CD14-positive monocyte (primary cell): ENCODE measurements around the gene DPH1. TPM values are rescaled to one million over a fixed set of nuclear protein-coding genes. Genes with fewer than 3 reads are reported as not detected.

Experiments used
- DNase-seq, 3 donors: peaks; one replicate each; pipeline ENCODE4 v3.0.0-alpha.2; 2011 to 2022
- H2AFZ ChIP-seq: 2 replicates; pipeline ENCODE4 v1.6.0; 2012; ENCODE audit warnings: mild to moderate bottlenecking, low read depth, low read length, inconsistent platforms; ENCODE audit not compliant: insufficient read depth, poor library complexity, severe bottlenecking
- H3K27ac ChIP-seq, 2 donors: 1 replicate in 1 of 2; 2 replicates in 1 of 2; pipeline ENCODE4 v1.5.1; 2012 to 2013; ENCODE audit warnings: low read length in 2 of 2, control low read depth in 1 of 2, inconsistent platforms in 1 of 2, low read depth in 1 of 2, mild to moderate bottlenecking in 1 of 2
- H3K27me3 ChIP-seq, 2 donors: one replicate each; pipeline versions ENCODE4 v1.6.0 to v1.6.1; 2011 to 2013; ENCODE audit warnings: low read length in 2 of 2; ENCODE audit not compliant: control insufficient read depth in 2 of 2, insufficient read depth in 2 of 2
- H3K36me3 ChIP-seq, 2 donors: replicated peaks in 1 of 2; 1 replicate in 1 of 2; 2 replicates in 1 of 2; pipeline versions ENCODE4 v1.5.1 to v1.6.1; 2012 to 2013; ENCODE audit warnings: low read length in 2 of 2, control low read depth in 1 of 2, inconsistent platforms in 1 of 2, mild to moderate bottlenecking in 1 of 2; ENCODE audit not compliant: insufficient read depth in 2 of 2, control insufficient read depth in 1 of 2
- H3K4me1 ChIP-seq, 2 donors: 1 replicate in 1 of 2; 2 replicates in 1 of 2; pipeline versions ENCODE4 v1.5.1 to v1.6.1; 2012 to 2013; ENCODE audit warnings: low read length in 2 of 2, control low read depth in 1 of 2, inconsistent platforms in 1 of 2, mild to moderate bottlenecking in 1 of 2, moderate library complexity in 1 of 2; ENCODE audit not compliant: insufficient read depth in 2 of 2, control insufficient read depth in 1 of 2
- H3K4me2 ChIP-seq: replicated peaks from 2 replicates; pipeline ENCODE3; 2012; ENCODE audit warnings: low read length, moderate library complexity, mild to moderate bottlenecking; ENCODE audit not compliant: poor library complexity, severe bottlenecking; ENCODE audit errors: extremely low read depth
- H3K4me3 ChIP-seq, 3 experiments: fragments of 200-600 bp in 1 of 3; sonication (generic) in 1 of 3; replicated peaks in 1 of 3; 1 replicate in 2 of 3; 2 replicates in 1 of 3; pipeline ENCODE4 v1.5.1; 2011 to 2013; ENCODE audit warnings: low read length in 3 of 3, mild to moderate bottlenecking in 3 of 3, control low read depth in 2 of 3, low read depth in 2 of 3, inconsistent platforms in 1 of 3, moderate library complexity in 1 of 3
- H3K79me2 ChIP-seq: 2 replicates; pipeline ENCODE4 v1.6.0; 2012; ENCODE audit warnings: mild to moderate bottlenecking, control low read depth, inconsistent platforms, low read length, moderate library complexity; ENCODE audit not compliant: insufficient read depth
- H3K9ac ChIP-seq: 2 replicates; pipeline ENCODE4 v1.6.0; 2017; ENCODE audit warnings: low read length, mild to moderate bottlenecking; ENCODE audit not compliant: insufficient read depth, poor library complexity, severe bottlenecking
- H3K9me3 ChIP-seq, 2 donors: replicated peaks in 1 of 2; 1 replicate in 1 of 2; 2 replicates in 1 of 2; pipeline versions ENCODE4 v1.5.1 to v1.6.1; 2012 to 2013; ENCODE audit warnings: low read length in 2 of 2, control low read depth in 1 of 2; ENCODE audit not compliant: control insufficient read depth in 1 of 2, insufficient read depth in 1 of 2
- H4K20me1 ChIP-seq: 2 replicates; pipeline ENCODE4 v1.6.0; 2012; ENCODE audit warnings: mild to moderate bottlenecking, low read length, control low read depth, moderate library complexity; ENCODE audit not compliant: insufficient read depth
- H3K27ac Mint-ChIP-seq, 7 donors: one replicate each; pipeline ENCODE4 v1.8.0; 2020; ENCODE audit warnings: mild to moderate bottlenecking in 7 of 7, mixed read lengths in 7 of 7, moderate library complexity in 6 of 7, inconsistent platforms in 2 of 7
- H3K27me3 Mint-ChIP-seq, 3 donors: one replicate each; pipeline ENCODE4 v1.8.0; 2021 to 2022; ENCODE audit warnings: low read depth in 3 of 3, mild to moderate bottlenecking in 3 of 3, mixed read lengths in 3 of 3, moderate library complexity in 3 of 3, inconsistent platforms in 1 of 3
- H3K36me3 Mint-ChIP-seq, 2 donors: one replicate each; pipeline ENCODE4 v1.8.0; 2020; ENCODE audit warnings: mixed read lengths in 2 of 2, inconsistent platforms in 1 of 2, mild to moderate bottlenecking in 1 of 2
- H3K4me1 Mint-ChIP-seq: one replicate; pipeline ENCODE4 v1.8.0; 2020; ENCODE audit warnings: mild to moderate bottlenecking, mixed read lengths
- H3K4me3 Mint-ChIP-seq, 2 donors: one replicate each; pipeline ENCODE4 v1.8.0; 2020; ENCODE audit warnings: mild to moderate bottlenecking in 2 of 2, mixed read lengths in 2 of 2, moderate library complexity in 1 of 2
- H3K9me3 Mint-ChIP-seq, 7 donors: one replicate each; pipeline ENCODE4 v1.8.0; 2020 to 2022; ENCODE audit warnings: mixed read lengths in 7 of 7, mild to moderate bottlenecking in 6 of 7, moderate library complexity in 6 of 7, inconsistent platforms in 2 of 7
- WGBS: methylation state at CpG from one replicate; pipeline ENCODE4 v1.1.5; 2013; ENCODE audit warnings: missing lambda C conversion rate; ENCODE audit not compliant: insufficient coverage; 5-methylcytosine and 5-hydroxymethylcytosine counted together
- intact Hi-C, 2 donors: fragments of 100-400 bp; cut with micrococcal nuclease; formaldehyde crosslinking; loops; one replicate each; pipeline versions ENCODE4 v1.15.0 to v1.15.1; 2023
- polyA plus RNA-seq, 3 donors: library from polyadenylated mRNA; depleted of rRNA in 1 of 3; unstranded in 2 of 3; stranded (reverse) in 1 of 3; fragments of 300-500 nt in 2 of 3; fragments of >200 nt in 1 of 3; fragmentation: Illumina TruSeq in 2 of 3; gene quantifications; 1 replicate in 2 of 3; 2 replicates in 1 of 3; pipeline ENCODE4 v1.2.3, GENCODE V29; 2012 to 2021
- TF ChIP-seq, protein P1 (sequence below): fragments of 200-600 bp; IDR thresholded peaks from one replicate; pipeline ENCODE4 v1.8.0; 2022; ENCODE audit warnings: antibody characterized with exemption, mild to moderate bottlenecking

Gene DPH1
- polyA plus RNA-seq, 3 donors, result 7.5 to 29.4 (median 9.3) TPM

- Histone ChIP-seq H3K79me2 (no peaks in the 10 kb centered on the region), H3K4me3 (no peak overlapping the region), H3K4me2 (no peak overlapping the region), H3K27ac (no peak overlapping the region), H4K20me1 (no peaks in the 10 kb centered on the region), H3K36me3 (no peaks in the 10 kb centered on the region), H2AFZ (no peak overlapping the region), H3K27me3 (peaks cover 5 to 21% of the 10 kb centered on the region in 2 donors), H3K9me3 (no peaks in the 10 kb centered on the region), H3K9ac (no peak overlapping the region), H3K4me1 (no peaks in the 10 kb centered on the region)
- H3K4me1 Mint-ChIP-seq, result no peaks in the 10 kb centered on the region
- TF ChIP-seq, protein P1, sequence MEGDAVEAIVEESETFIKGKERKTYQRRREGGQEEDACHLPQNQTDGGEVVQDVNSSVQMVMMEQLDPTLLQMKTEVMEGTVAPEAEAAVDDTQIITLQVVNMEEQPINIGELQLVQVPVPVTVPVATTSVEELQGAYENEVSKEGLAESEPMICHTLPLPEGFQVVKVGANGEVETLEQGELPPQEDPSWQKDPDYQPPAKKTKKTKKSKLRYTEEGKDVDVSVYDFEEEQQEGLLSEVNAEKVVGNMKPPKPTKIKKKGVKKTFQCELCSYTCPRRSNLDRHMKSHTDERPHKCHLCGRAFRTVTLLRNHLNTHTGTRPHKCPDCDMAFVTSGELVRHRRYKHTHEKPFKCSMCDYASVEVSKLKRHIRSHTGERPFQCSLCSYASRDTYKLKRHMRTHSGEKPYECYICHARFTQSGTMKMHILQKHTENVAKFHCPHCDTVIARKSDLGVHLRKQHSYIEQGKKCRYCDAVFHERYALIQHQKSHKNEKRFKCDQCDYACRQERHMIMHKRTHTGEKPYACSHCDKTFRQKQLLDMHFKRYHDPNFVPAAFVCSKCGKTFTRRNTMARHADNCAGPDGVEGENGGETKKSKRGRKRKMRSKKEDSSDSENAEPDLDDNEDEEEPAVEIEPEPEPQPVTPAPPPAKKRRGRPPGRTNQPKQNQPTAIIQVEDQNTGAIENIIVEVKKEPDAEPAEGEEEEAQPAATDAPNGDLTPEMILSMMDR, result no peak
- peaks cover 32 to 56% (median 33%) of the 10 kb centered on the region in 3 donors for H3K27me3 Mint-ChIP-seq
- intact Hi-C loops, result no loop called here
- WGBS, result 95% methylated on average over 9 of the region's 10 CpGs
- H3K9me3 Mint-ChIP-seq, result peaks cover 0 to 6% (median 0%) of the 10 kb centered on the region in 7 donors
- DNase-seq, result no peak
- H3K27ac Mint-ChIP-seq, result no peak overlapping the region
- no peaks in the 10 kb centered on the region for H3K36me3 Mint-ChIP-seq
- H3K4me3 Mint-ChIP-seq, result no peak overlapping the region
Measured at GRCh38 chr17:1992541-1992940, 37.4 kb upstream of the DPH1 start.

GRCh38 chr17:1994707-1995106 lies 35.2 kb upstream of the DPH1 start:
- Mint-ChIP-seq H3K9me3 (peaks cover 0 to 12% (median 5%) of the 10 kb centered on the region in 7 donors), H3K27ac (no peak overlapping the region), H3K36me3 (no peaks in the 10 kb centered on the region), H3K4me3 (no peak overlapping the region), H3K27me3 (peaks cover 45 to 66% (median 45%) of the 10 kb centered on the region in 3 donors), H3K4me1 (no peaks in the 10 kb centered on the region)
- peaks cover 7 to 35% of the 10 kb centered on the region in 2 donors for H3K27me3 ChIP-seq
- no peak for DNase-seq
- H3K9me3 ChIP-seq, result no peaks in the 10 kb centered on the region
- H3K9ac ChIP-seq, result no peak overlapping the region
- H4K20me1 ChIP-seq, result no peaks in the 10 kb centered on the region
- no peaks in the 10 kb centered on the region for H3K79me2 ChIP-seq
- no CpG with 5 or more reads among the region's 4 CpGs for WGBS
- H3K4me2 ChIP-seq, result no peak overlapping the region
- H3K27ac ChIP-seq, result no peak overlapping the region
- peaks cover 0 to 5% of the 10 kb centered on the region in 2 donors for H3K4me1 ChIP-seq
- H3K36me3 ChIP-seq, result no peaks in the 10 kb centered on the region
- H3K4me3 ChIP-seq, result no peak overlapping the region
- TF ChIP-seq, protein P1, result no peak
- H2AFZ ChIP-seq, result no peak overlapping the region
- intact Hi-C loops, result no loop called here
